Measurements from ENCODE around the gene ANKRD12. TPM values are rescaled to one million over a fixed set of nuclear protein-coding genes. Genes with fewer than 3 reads are reported as not detected.

Gene ANKRD12
- total and polyA plus RNA-seq, 2 of the 4 experiments (the other 2 are of a cell fraction): 2.6 to 12.9 TPM

GRCh38 chr18:9135081-9135911, 1.3 kb upstream of the ANKRD12 start (continued):
- no peak for TF ChIP-seq USF2 (IDR thresholded peaks at IDR 0.05; ENCODE audit: low read depth, low read length)
- no peak for TF ChIP-seq BHLHE40 (IDR thresholded peaks at IDR 0.05; ENCODE audit: low read depth, low read length)

GRCh38 chr18:9135912-9136314, 668 bp upstream of the ANKRD12 start:
- H3K27me3 ChIP-seq (ENCODE audit: control insufficient read depth, insufficient read depth, low read length): no peaks in the 10 kb centered on the region
- 0% methylated on average over 11 of the region's 33 CpGs; no CpG with 5 or more reads in 1 of the 2 experiments for WGBS, 2 experiments (ENCODE audit: extremely low coverage in 2 of 2, insufficient read length in 1 of 2)
- in situ Hi-C loops (cut with MboI; ENCODE audit: low sequenced_read_pairs) (loop anchor here (10.0 kb wide), 1 partner anchor 461 kb away; no protein-coding TSS in a partner anchor), intact Hi-C loops (cut with micrococcal nuclease) (loop anchor here (2.0 to 5.0 kb wide), 3 partner anchors 31 to 335 kb away; no protein-coding TSS in a partner anchor), dilution Hi-C loops (cut with HindIII; ENCODE audit: low sequenced_read_pairs, unreplicated experiment) (no loop called here)
- no peak overlapping the region for H2BK20ac ChIP-seq (ENCODE audit: low read depth, low read length)
- H2AK5ac ChIP-seq (ENCODE audit: low read depth, low read length): peak overlapping the region; percentile 30; the same call in 1 of the 2 replicates
- peak overlapping the region; percentile 68 for H3K27ac ChIP-seq (ENCODE audit: insufficient read depth, low read length)
- no peak overlapping the region for H2BK120ac ChIP-seq (ENCODE audit: low read depth, low read length)
- CTCF ChIA-PET: interaction anchor here (0.6 to 1.7 kb wide), 2 partner anchors 62 to 303 kb away, joined by 3 to 5 read pairs; no protein-coding TSS in a partner anchor
- peaks cover 27% of the 10 kb centered on the region for H4K20me1 ChIP-seq (ENCODE audit: insufficient read depth, low read length)
- peak overlapping the region in 1 of 2 experiments; percentile 59; a peak in 1 of 4 replicates for H4K8ac ChIP-seq (ENCODE audit: low read depth in 2 of 2, low read length in 2 of 2)
- H2AK9ac ChIP-seq (replicated peaks; ENCODE audit: low read depth, low read length, poor library complexity): peak overlapping the region; percentile 59
- peak overlapping the region; percentile 99 for H3K4me2 ChIP-seq (ENCODE audit: low read depth, low read length)
- peak overlapping the region; percentile 16; the same call in 1 of the 2 replicates for H3K56ac ChIP-seq (ENCODE audit: extremely low read depth, insufficient read depth, low read length)
- TF ChIP-seq MXI1 (IDR thresholded peaks at IDR 0.05; ENCODE audit: borderline replicate concordance, low read depth, low read length) (peak; percentile 35; the same call in 1 of the 2 replicates), CHD1 (IDR thresholded peaks at IDR 0.05; ENCODE audit: low read depth, low read length) (no peak)
- no peaks in the 10 kb centered on the region for H3K9me1 ChIP-seq (ENCODE audit: insufficient read depth, low read length)
- H3K4me3 ChIP-seq (ENCODE audit: insufficient read depth, low read depth, low read length): peak overlapping the region; percentile 69
- H3K14ac ChIP-seq (replicated peaks; ENCODE audit: low read depth, low read length): peak overlapping the region; percentile 53
- H3K36me3 ChIP-seq (ENCODE audit: control insufficient read depth, insufficient read depth, low read length): peaks cover 13% of the 10 kb centered on the region
- H4K91ac ChIP-seq (ENCODE audit: insufficient read depth, low read depth, low read length): peak overlapping the region; percentile 48; the same call in 1 of the 2 replicates
- H3K23ac ChIP-seq (ENCODE audit: low read depth, low read length): peak overlapping the region; percentile 73
- ATAC-seq (ENCODE audit: low read depth) (peak; percentile 2), DNase-seq (peak; percentile 19)
- peak overlapping the region; percentile 58 for H3K4ac ChIP-seq (ENCODE audit: low read depth, low read length)
- H2AFZ ChIP-seq (replicated peaks; ENCODE audit: low read length, poor library complexity): peak overlapping the region; percentile 97
- BruUV-seq (replicated peaks): no TSS peak
- H3K79me1 ChIP-seq (ENCODE audit: low read depth in 1 of 2, low read length in 2 of 2): peaks cover 7 to 28% of the 10 kb centered on the region in 2 experiments; a peak in 3 of 4 replicates
- H2BK15ac ChIP-seq (ENCODE audit: low read depth, low read length): no peak overlapping the region
- POLR2A ChIA-PET (ENCODE audit: unreplicated experiment): interaction anchor here (0.6 kb wide), 1 partner anchor 147 kb away, joined by 3 read pairs; no protein-coding TSS in a partner anchor
- peak overlapping the region; percentile 46; the same call in 1 of the 2 replicates for H4K5ac ChIP-seq (ENCODE audit: low read depth, low read length)
- H3K9me3 ChIP-seq (ENCODE audit: control insufficient read depth, insufficient read depth, low read length): no peaks in the 10 kb centered on the region
- peaks cover 8% of the 10 kb centered on the region for H3K4me1 ChIP-seq (ENCODE audit: control insufficient read depth, insufficient read depth, low read length)
- peak overlapping the region; percentile 54 for H3K9ac ChIP-seq (ENCODE audit: low read depth, low read length)
- H2BK5ac ChIP-seq (ENCODE audit: low read depth, low read length, poor library complexity, severe bottlenecking): peak overlapping the region; percentile 57
- peak overlapping the region; percentile 3; the same call in 1 of the 2 replicates for H3K18ac ChIP-seq (ENCODE audit: low read depth, low read length)
